ENCODE measurements around the gene ACYP2. TPM values are rescaled to one million over a fixed set of nuclear protein-coding genes. Genes with fewer than 3 reads are reported as not detected.

Gene ACYP2
- total and polyA plus RNA-seq, 2 donors from 2014 or later, result 16.7 to 24.5 TPM

DNA sequence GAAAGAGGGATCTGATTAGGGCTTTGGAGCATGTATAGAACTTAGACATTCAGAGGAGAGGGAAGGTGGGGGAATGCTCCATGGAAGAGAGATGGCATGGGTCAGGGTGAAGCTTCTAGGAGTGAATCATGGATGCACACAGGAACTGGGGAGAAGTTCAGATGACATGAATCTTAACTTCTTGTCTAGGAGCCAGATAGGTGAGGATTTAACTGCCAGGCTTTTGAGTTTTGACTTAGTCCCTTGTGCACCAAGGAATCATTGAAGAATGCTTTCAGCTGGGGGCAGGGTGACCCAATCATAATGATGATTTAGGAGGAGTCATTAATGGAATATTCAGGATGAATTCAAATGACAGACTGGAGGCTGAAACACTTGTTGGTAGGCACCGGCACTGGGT, 48.7 kb downstream of the ACYP2 start:
- Histone ChIP-seq H3K4me3 (ENCODE audit: low read length in 3 of 3) (no peak overlapping the region), H3K27me3 (ENCODE audit: control insufficient read depth, insufficient read depth, low read length) (no peaks in the 10 kb centered on the region), H3K4me1 (ENCODE audit: control insufficient read depth in 2 of 3, insufficient read depth in 2 of 3, low read depth in 1 of 3, low read length in 3 of 3) (no peaks in the 10 kb centered on the region), H3K9me3 (ENCODE audit: control insufficient read depth in 2 of 3, insufficient read depth in 1 of 3, low read length in 3 of 3) (no peaks in the 10 kb centered on the region), H3K36me3 (ENCODE audit: control insufficient read depth in 2 of 3, insufficient read depth in 3 of 3, low read length in 3 of 3) (no peaks in the 10 kb centered on the region), H3K27ac (ENCODE audit: low read depth in 2 of 2, low read length in 2 of 2) (no peak overlapping the region), H3K9ac (ENCODE audit: low read length in 3 of 3) (no peak overlapping the region)
- FAIRE-seq (no peak), DNase-seq (no peak)
- intact Hi-C loops (cut with DNase I), result no loop called here
- TF ChIP-seq, protein P1, sequence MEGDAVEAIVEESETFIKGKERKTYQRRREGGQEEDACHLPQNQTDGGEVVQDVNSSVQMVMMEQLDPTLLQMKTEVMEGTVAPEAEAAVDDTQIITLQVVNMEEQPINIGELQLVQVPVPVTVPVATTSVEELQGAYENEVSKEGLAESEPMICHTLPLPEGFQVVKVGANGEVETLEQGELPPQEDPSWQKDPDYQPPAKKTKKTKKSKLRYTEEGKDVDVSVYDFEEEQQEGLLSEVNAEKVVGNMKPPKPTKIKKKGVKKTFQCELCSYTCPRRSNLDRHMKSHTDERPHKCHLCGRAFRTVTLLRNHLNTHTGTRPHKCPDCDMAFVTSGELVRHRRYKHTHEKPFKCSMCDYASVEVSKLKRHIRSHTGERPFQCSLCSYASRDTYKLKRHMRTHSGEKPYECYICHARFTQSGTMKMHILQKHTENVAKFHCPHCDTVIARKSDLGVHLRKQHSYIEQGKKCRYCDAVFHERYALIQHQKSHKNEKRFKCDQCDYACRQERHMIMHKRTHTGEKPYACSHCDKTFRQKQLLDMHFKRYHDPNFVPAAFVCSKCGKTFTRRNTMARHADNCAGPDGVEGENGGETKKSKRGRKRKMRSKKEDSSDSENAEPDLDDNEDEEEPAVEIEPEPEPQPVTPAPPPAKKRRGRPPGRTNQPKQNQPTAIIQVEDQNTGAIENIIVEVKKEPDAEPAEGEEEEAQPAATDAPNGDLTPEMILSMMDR (IDR thresholded peaks at IDR 0.05; ENCODE audit: borderline replicate concordance, extremely low read depth, insufficient read depth), result no peak

GRCh38 chr2:54166121-54166773, 50.8 kb downstream of the ACYP2 start:
- no peak for FAIRE-seq
- no peak overlapping the region for H3K4me3 ChIP-seq (ENCODE audit: low read length in 3 of 3)
- no peaks in the 10 kb centered on the region for H3K27me3 ChIP-seq (ENCODE audit: control insufficient read depth, insufficient read depth, low read length)
- intact Hi-C loops (cut with DNase I), result no loop called here
- H3K9me3 ChIP-seq (ENCODE audit: control insufficient read depth in 2 of 3, insufficient read depth in 1 of 3, low read length in 3 of 3), result no peaks in the 10 kb centered on the region
- TF ChIP-seq, protein P1 (IDR thresholded peaks at IDR 0.05; ENCODE audit: borderline replicate concordance, extremely low read depth, insufficient read depth), result no peak
- no peak overlapping the region for H3K9ac ChIP-seq (ENCODE audit: low read length in 3 of 3)
- H3K36me3 ChIP-seq (ENCODE audit: control insufficient read depth in 2 of 3, insufficient read depth in 3 of 3, low read length in 3 of 3), result no peaks in the 10 kb centered on the region
- no peaks in the 10 kb centered on the region for H3K4me1 ChIP-seq (ENCODE audit: control insufficient read depth in 2 of 3, insufficient read depth in 2 of 3, low read depth in 1 of 3, low read length in 3 of 3)
- DNase-seq, result no peak
- no peak overlapping the region for H3K27ac ChIP-seq (ENCODE audit: low read depth in 2 of 2, low read length in 2 of 2)

DNA sequence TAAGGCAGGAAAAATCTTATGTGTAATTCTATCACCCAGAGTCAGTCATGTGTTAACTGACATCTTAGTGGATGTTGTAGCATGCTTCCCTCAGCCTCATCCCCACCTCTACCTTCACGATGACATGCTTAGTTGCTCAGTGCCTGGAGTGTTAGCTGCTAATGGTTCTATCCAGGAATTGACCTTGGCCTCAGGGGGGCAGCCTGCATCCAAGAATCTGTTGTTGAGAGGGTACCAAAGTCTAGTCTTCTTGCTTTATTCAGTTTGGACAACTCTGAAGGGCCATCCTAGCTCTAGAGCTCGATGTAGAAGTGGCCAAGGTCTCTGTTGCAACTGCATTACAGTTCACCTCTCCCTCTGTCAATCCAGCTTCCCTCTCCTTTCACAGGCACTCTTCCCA, 61.2 kb downstream of the ACYP2 start:
- intact Hi-C loops (cut with DNase I), result no loop called here
- DNase-seq, result peak in 4 of 5 donors; percentile 49 to 71 (median 55)
- no peak for FAIRE-seq

More for the DNA sequence above, 61.2 kb downstream of the ACYP2 start:
- no peaks in the 10 kb centered on the region for H3K27me3 ChIP-seq (ENCODE audit: control insufficient read depth, insufficient read depth, low read length)
- no peak overlapping the region for H3K27ac ChIP-seq (ENCODE audit: low read depth in 2 of 2, low read length in 2 of 2)
- no peak overlapping the region for H3K9ac ChIP-seq (ENCODE audit: low read length in 3 of 3)
- TF ChIP-seq, protein P1 (IDR thresholded peaks at IDR 0.05; ENCODE audit: borderline replicate concordance, extremely low read depth, insufficient read depth), result peak; percentile 36
- no peaks in the 10 kb centered on the region for H3K36me3 ChIP-seq (ENCODE audit: control insufficient read depth in 2 of 3, insufficient read depth in 3 of 3, low read length in 3 of 3)
- no peaks in the 10 kb centered on the region for H3K4me1 ChIP-seq (ENCODE audit: control insufficient read depth in 2 of 3, insufficient read depth in 2 of 3, low read depth in 1 of 3, low read length in 3 of 3)
- no peaks in the 10 kb centered on the region for H3K9me3 ChIP-seq (ENCODE audit: control insufficient read depth in 2 of 3, insufficient read depth in 1 of 3, low read length in 3 of 3)
- no peak overlapping the region for H3K4me3 ChIP-seq (ENCODE audit: low read length in 3 of 3)
